K562 (cell line): ENCODE results near the gene H3-3A. TPM values are rescaled to one million over a fixed set of nuclear protein-coding genes. Genes with fewer than 3 reads are reported as not detected.

Experiments
- ATAC-seq: fragments of 200-7000 bp; cut with Tn5 transposase; 3 replicates; pipeline ENCODE4 v1.9.1; 2020; ENCODE audit warnings: moderate library complexity
- BruUV-seq: library from RNA; stranded (reverse); fragments of 400-500 nt; replicated peaks from 2 replicates; lab custom pipeline; 2021; lab: Mats Ljungman, UMichigan
- CTCF ChIA-PET: fragments of 300-600 bp; formaldehyde crosslinking; extraction: SDS; loops from one replicate; lab custom pipeline; 2021; ENCODE audit warnings: low intra/inter-chr PET ratio; lab: Yijun Ruan, JAX
- POLR2A ChIA-PET: fragments of 300-600, 350-650 bp; sonication (Branson Sonifier 250); formaldehyde crosslinking; extraction: SDS; loops from one replicate; lab custom pipeline; 2021; ENCODE audit warnings: antibody characterized with exemption, inconsistent platforms; lab: Yijun Ruan, JAX
- DNase-seq, 4 experiments: peaks; one replicate each; pipeline versions ENCODE4 v3.0.0 to v3.0.0-alpha.2; 2011 to 2018; ENCODE audit warnings: low spot score in 3 of 4, mixed read lengths in 3 of 4; ENCODE audit errors: extremely low read depth in 1 of 4
- FAIRE-seq: peaks from 2 replicates; lab custom pipeline; 2011; peaks lifted over from hg19 to GRCh38; lab: Jason Lieb, UNC
- H2AFZ ChIP-seq: 2 replicates; pipeline ENCODE4 v1.6.0; 2011; ENCODE audit warnings: low read depth, low read length, control low read depth, inconsistent platforms
- H3K27ac ChIP-seq: fragments of 200-600 bp; 3 replicates; pipeline ENCODE4 v1.8.0; 2011; ENCODE audit warnings: low read depth, mild to moderate bottlenecking, control low read depth, inconsistent platforms, low read length, moderate library complexity, mixed read lengths; ENCODE audit errors: extremely low read depth
- H3K27me3 ChIP-seq, 2 experiments: fragments of 300-600 bp in 1 of 2; 2 replicates in 1 of 2; 3 replicates in 1 of 2; pipeline versions ENCODE4 v1.6.0 to v1.8.0; 2011; ENCODE audit warnings: inconsistent platforms in 2 of 2, low read length in 2 of 2, mild to moderate bottlenecking in 1 of 2, mixed read lengths in 1 of 2, moderate library complexity in 1 of 2; ENCODE audit not compliant: control insufficient read depth in 2 of 2, insufficient read depth in 2 of 2
- H3K36me3 ChIP-seq: fragments of 300-600 bp; 3 replicates; pipeline ENCODE4 v1.8.0; 2011; ENCODE audit warnings: mild to moderate bottlenecking, low read length, inconsistent platforms; ENCODE audit not compliant: control insufficient read depth, insufficient read depth
- H3K4me1 ChIP-seq, 2 experiments: fragments of 200-600 bp in 1 of 2; replicated peaks in 1 of 2; 2 replicates in 1 of 2; 3 replicates in 1 of 2; pipeline versions ENCODE4 v1.5.1 to v1.8.0; 2011; ENCODE audit warnings: inconsistent platforms in 2 of 2, low read length in 2 of 2, mild to moderate bottlenecking in 1 of 2, mixed read lengths in 1 of 2, moderate library complexity in 1 of 2; ENCODE audit not compliant: control insufficient read depth in 2 of 2, insufficient read depth in 2 of 2
- H3K4me2 ChIP-seq: 2 replicates; pipeline ENCODE4 v1.6.1; 2011; ENCODE audit warnings: low read length, control low read depth, inconsistent platforms, mixed read lengths; ENCODE audit not compliant: insufficient read depth
- H3K4me3 ChIP-seq: fragments of 200-600 bp; sonication (generic), shearing (Covaris generic); 2 replicates; pipeline ENCODE4 v1.5.1; 2016; ENCODE audit warnings: control low read depth, inconsistent platforms
- H3K79me2 ChIP-seq: fragments of 200-600 bp; 3 replicates; pipeline ENCODE4 v1.8.0; 2011; ENCODE audit warnings: low read length, inconsistent platforms; ENCODE audit not compliant: control insufficient read depth, insufficient read depth
- H3K9ac ChIP-seq, 2 experiments: 2 replicates each; pipeline versions ENCODE4 v1.6.0 to v1.6.1; 2011; ENCODE audit warnings: low read depth in 2 of 2, low read length in 2 of 2, control low read depth in 1 of 2, inconsistent platforms in 1 of 2, mild to moderate bottlenecking in 1 of 2, mixed read lengths in 1 of 2; ENCODE audit not compliant: insufficient read depth in 1 of 2
- H3K9me1 ChIP-seq: one replicate; pipeline ENCODE4 v1.6.0; 2011; ENCODE audit warnings: inconsistent platforms, mild to moderate bottlenecking, low read length, moderate library complexity; ENCODE audit not compliant: control insufficient read depth, insufficient read depth
- H3K9me3 ChIP-seq: replicated peaks from 2 replicates; pipeline ENCODE4 v1.5.1; 2011; ENCODE audit warnings: low read depth, low read length, inconsistent platforms; ENCODE audit not compliant: control insufficient read depth, insufficient read depth
- H4K20me1 ChIP-seq: replicated peaks from 2 replicates; pipeline ENCODE4 v1.6.1; 2011; ENCODE audit warnings: low read length, inconsistent platforms, mixed read lengths; ENCODE audit not compliant: control insufficient read depth, insufficient read depth
- BHLHE40 ChIP-seq: IDR thresholded peaks from 2 replicates; pipeline ENCODE4 v1.6.1; 2011; ENCODE audit warnings: low read length, improper control_type of control experiment
- BRCA1 ChIP-seq, 2 experiments: fragments of 450-650 bp in 1 of 2; sonication (generic) in 1 of 2; formaldehyde crosslinking in 1 of 2; IDR thresholded peaks; 2 replicates each; pipeline versions ENCODE4 v1.5.0 to v1.6.1; 2017 to 2020; ENCODE audit warnings: mild to moderate bottlenecking in 1 of 2, missing genetic modification reagents in 1 of 2
- DIDO1 ChIP-seq: fragments of 450-650 bp; IDR thresholded peaks from 2 replicates; pipeline ENCODE4 v1.6.1; 2016; ENCODE audit warnings: low read depth, missing biosample characterization, missing genetic modification characterization
- DLX4 ChIP-seq: fragments of 250-450 bp; sonication (Bioruptor Pico); IDR thresholded peaks from 2 replicates; pipeline ENCODE4 v1.6.1; 2021; ENCODE audit warnings: mild to moderate bottlenecking
- ILF3 ChIP-seq: fragments of 450-650 bp; IDR thresholded peaks from 2 replicates; pipeline ENCODE4 v1.6.1; 2018; ENCODE audit warnings: antibody characterized with exemption, mild to moderate bottlenecking, moderate library complexity, borderline replicate concordance
- MYC ChIP-seq, 2 experiments: fragments of 250-450 bp in 1 of 2; sonication (Bioruptor Pico) in 1 of 2; IDR thresholded peaks; 2 replicates each; pipeline versions ENCODE4 v1.5.1 to v1.6.1; 2012 to 2021; ENCODE audit warnings: low read depth in 2 of 2, borderline replicate concordance in 1 of 2, improper control_type of control experiment in 1 of 2, low read length in 1 of 2, mild to moderate bottlenecking in 1 of 2, moderate library complexity in 1 of 2
- NFIC ChIP-seq: fragments of 450-650 bp; IDR thresholded peaks from 2 replicates; pipeline ENCODE4 v1.6.1; 2017; ENCODE audit warnings: mild to moderate bottlenecking, inconsistent platforms
- NRF1 ChIP-seq, 2 experiments: fragments of 450-650 bp; IDR thresholded peaks in 1 of 2; conservative IDR thresholded peaks in 1 of 2; 2 replicates each; pipeline ENCODE4 v1.6.1; 2014; ENCODE audit warnings: mild to moderate bottlenecking in 2 of 2
- PML ChIP-seq: IDR thresholded peaks from 2 replicates; pipeline ENCODE4 v1.6.1; 2012; ENCODE audit warnings: low read length, inconsistent platforms
- RBM22 ChIP-seq: fragments of 200-400 bp; formaldehyde crosslinking; IDR thresholded peaks from 2 replicates; pipeline ENCODE4 v1.6.1; 2018; ENCODE audit warnings: low read length, low read depth; ENCODE audit not compliant: poor library complexity, severe bottlenecking
- SRF ChIP-seq, 2 experiments: fragments of 250-450, 450-650 bp in 1 of 2; sonication (Bioruptor Pico) in 1 of 2; sonication (generic) in 1 of 2; formaldehyde crosslinking; IDR thresholded peaks; 2 replicates each; pipeline versions ENCODE4 v1.5.0 to v1.5.1; 2020 to 2022; ENCODE audit warnings: mild to moderate bottlenecking in 1 of 2, missing genetic modification reagents in 1 of 2
- TAF1 ChIP-seq: IDR thresholded peaks from 2 replicates; pipeline ENCODE4 v1.6.1; 2011; ENCODE audit warnings: mild to moderate bottlenecking, low read length, moderate library complexity; ENCODE audit not compliant: insufficient read depth, control insufficient read depth, severe bottlenecking; ENCODE audit errors: extremely low read depth
- TBP ChIP-seq: optimal IDR thresholded peaks from 2 replicates; pipeline ENCODE3; 2011; ENCODE audit warnings: low read depth, low read length, improper control_type of control experiment
- ZFP30 ChIP-seq: fragments of 250-450 bp; sonication (Bioruptor Pico); IDR thresholded peaks from 2 replicates; pipeline ENCODE4 v1.8.0; 2022; ENCODE audit warnings: moderate library complexity, mild to moderate bottlenecking, inconsistent platforms, borderline replicate concordance
- ZKSCAN8 ChIP-seq: fragments of 200-800 bp; sonication (Bioruptor generic); IDR thresholded peaks from 2 replicates; pipeline ENCODE4 v1.6.1; 2016; ENCODE audit warnings: missing genetic modification characterization, missing compliant biosample characterization
- ZNF174 ChIP-seq: fragments of 250-450 bp; sonication (Bioruptor Pico); IDR thresholded peaks from 2 replicates; pipeline ENCODE4 v1.4.0; 2020; ENCODE audit warnings: mild to moderate bottlenecking
- WGBS: fragments of 100-300 bp; shearing (Covaris generic); methylation state at CpG from one replicate; pipeline ENCODE4 v1.1.6; 2016; ENCODE audit warnings: low coverage, mixed read lengths; ENCODE audit not compliant: insufficient coverage; ENCODE audit errors: missing lambda C conversion rate; 5-methylcytosine and 5-hydroxymethylcytosine counted together
- in situ Hi-C: fragments of 300-500 bp; cut with MboI; formaldehyde crosslinking; loops from 4 replicates; pipeline ENCODE4 v1.15.0; 2018; ENCODE audit warnings: inconsistent platforms, mixed read lengths
- intact Hi-C: fragments of 100-400 bp; cut with micrococcal nuclease; formaldehyde crosslinking; loops from 2 replicates; pipeline ENCODE4 v1.14.2; 2022
- polyA plus RNA-seq, 8 experiments: library from polyadenylated mRNA; depleted of rRNA in 4 of 8; stranded (reverse) in 5 of 8; unstranded in 3 of 8; fragments of >200 nt; fragmentation: Nextera tagmentation in 2 of 8; fragmentation: Illumina TruSeq in 1 of 8; extraction: Ambion mirVana in 2 of 8; extraction: Trizol in 1 of 8; gene quantifications; 2 replicates each; pipeline versions ENCODE4 v1.2.1 to v1.2.3, GENCODE V29; 2011 to 2014; ENCODE audit warnings: inconsistent platforms in 1 of 8, missing spikeins in 1 of 8
- total RNA-seq, 7 experiments: library from RNA; depleted of rRNA in 6 of 7; stranded (reverse); fragments of >200 nt in 6 of 7; fragmentation: Illumina TruSeq in 2 of 7; extraction: Trizol in 2 of 7; gene quantifications; 2 replicates each; pipeline versions ENCODE4 v1.2.1 to v1.2.3, GENCODE V29; 2011 to 2021; ENCODE audit warnings: low replicate concordance in 1 of 7

Gene H3-3A
- total and polyA plus RNA-seq, 9 of the 15 experiments (the other 6 are each of a cell fraction or from before 2014, with no cell fraction given) = 426 to 1,083 (median 591) TPM

- no peak for TF ChIP-seq MYC (IDR thresholded peaks at IDR 0.05; ENCODE audit: low read depth, low read length)
- TF ChIP-seq MYC (CRISPR knock-in tag; IDR thresholded peaks at IDR 0.05; ENCODE audit: borderline replicate concordance, low read depth) = peak; percentile 22; the same call in 1 of the 2 replicates
Observed at GRCh38 chr1:226061068-226061840, 1.3 kb upstream of the H3-3A start (continued).

GRCh38 chr1:226061841-226062557 is 517 bp upstream of the H3-3A start:
- Histone ChIP-seq H3K27ac (peak overlapping the region; percentile 96), H4K20me1 (peaks cover 32% of the 10 kb centered on the region), H3K4me2 (peak overlapping the region; percentile 89), H3K9ac (peak overlapping the region; percentile 86 to 99), H3K36me3 (peaks cover 26% of the 10 kb centered on the region), H3K79me2 (peaks cover 55% of the 10 kb centered on the region), H3K4me1 (peaks cover 7 to 24% of the 10 kb centered on the region in 2 experiments), H3K9me3 (no peaks in the 10 kb centered on the region; the same call in 1 of the 2 replicates), H3K27me3 (no peaks in the 10 kb centered on the region), H3K4me3 (peak overlapping the region; percentile 94), H2AFZ (peak overlapping the region; percentile 79), H3K9me1 (peaks cover 8% of the 10 kb centered on the region)
- in situ Hi-C loops = no loop called here
- 0% methylated on average over 34 of the region's 100 CpGs for WGBS
- CTCF ChIA-PET = interaction anchor here (1.3 kb wide), 1 partner anchor 59 kb away, joined by 3 read pairs; no protein-coding TSS in a partner anchor
- DNase-seq (peak; percentile 94 to 96 (median 96)), FAIRE-seq (no peak), ATAC-seq (peak; percentile 70)
- no TSS peak for BruUV-seq
- POLR2A ChIA-PET = interaction anchor here (0.6 to 3.9 kb wide), 34 partner anchors 9 to 689 kb away, joined by 3 to 100 read pairs (median 4); partner anchors contain the start of genes SDE2 and SRP9
- intact Hi-C loops = loop anchor here (1.0 to 5.0 kb wide), 4 partner anchors 135 to 587 kb away; partner anchors contain the start of gene EPHX1
- TF ChIP-seq BRCA1 (IDR thresholded peaks at IDR 0.05) (no peak), BRCA1 (CRISPR knock-in tag; IDR thresholded peaks at IDR 0.05) (0 out of 2 replicates have a peak, but pooled peaks have one; percentile 56), DLX4 (CRISPR knock-in tag) (no peak), ILF3 (peak; percentile 58; the same call in 1 of the 2 replicates), NFIC (peak; percentile 32; the same call in 1 of the 2 replicates), RBM22 (peak; percentile 75), NRF1 (conservative IDR thresholded peaks at IDR 0.05 in 1 of 2, IDR thresholded peaks at IDR 0.05 in 1 of 2) (peak; percentile 70 to 72), TBP (peak; percentile 54), DIDO1 (tag) (no peak), ZKSCAN8 (CRISPR knock-in tag) (peak; percentile 20; the same call in 1 of the 2 replicates), ZFP30 (CRISPR knock-in tag) (no peak), SRF (CRISPR knock-in tag; IDR thresholded peaks at IDR 0.05) (no peak), PML (peak; percentile 43; the same call in 1 of the 2 replicates), TAF1 (peak; percentile 34), ZNF174 (CRISPR knock-in tag) (no peak), BHLHE40 (no peak)
